ES-I3 (cell line): ENCODE measurements around the gene METTL26.
"Not testable (repeated sequence)": the region's sequence is repeated elsewhere in the genome, so short reads cannot be mapped to it uniquely, and the experiment has no call there.

ENCODE experiments used
- H3K36me3 ChIP-seq: 2 replicates; pipeline ENCODE4 v1.6.1; 2013; ENCODE audit warnings: mild to moderate bottlenecking, low read length, control low read depth, moderate library complexity; ENCODE audit not compliant: insufficient read depth
- H3K4me1 ChIP-seq: 2 replicates; pipeline ENCODE4 v1.6.1; 2013; ENCODE audit warnings: mild to moderate bottlenecking, control low read depth, low read length; ENCODE audit not compliant: insufficient read depth
- H3K9ac ChIP-seq: 2 replicates; pipeline ENCODE4 v1.6.1; 2013; ENCODE audit warnings: low read depth, mild to moderate bottlenecking, low read length, moderate library complexity
- H3K9me3 ChIP-seq: 2 replicates; pipeline ENCODE4 v1.6.1; 2013; ENCODE audit warnings: mild to moderate bottlenecking, low read length, moderate library complexity; ENCODE audit not compliant: control insufficient read depth, insufficient read depth

The METTL26 gene

GRCh38 chr16:598823-599739 lies 37.0 kb downstream of the METTL26 start:
- H3K36me3 ChIP-seq: no peaks in the 10 kb centered on the region
- H3K9me3 ChIP-seq: no peaks in the 10 kb centered on the region
- no peak overlapping the region for H3K9ac ChIP-seq
- no peaks in the 10 kb centered on the region for H3K4me1 ChIP-seq

GRCh38 chr16:597655-598054 lies 38.5 kb downstream of the METTL26 start:
- H3K4me1 ChIP-seq, H3K36me3 ChIP-seq, H3K9me3 ChIP-seq, H3K9ac ChIP-seq: not testable (repeated sequence)

DNA sequence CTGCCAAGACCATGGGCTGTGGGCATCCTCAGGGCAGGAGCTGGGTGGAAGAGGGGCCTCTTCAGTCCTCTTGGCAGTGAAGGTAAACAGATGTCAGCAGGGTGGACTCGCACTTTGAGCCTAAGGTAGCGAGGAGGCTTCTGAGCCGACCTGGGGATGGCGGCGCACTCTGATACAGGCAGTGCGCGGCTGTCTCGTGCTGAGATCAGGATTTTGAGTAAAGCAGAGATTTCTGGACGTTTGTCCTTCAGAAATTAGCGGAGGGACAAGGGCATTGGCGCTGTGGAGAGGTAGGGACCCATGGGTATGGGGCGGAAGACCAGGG lies 39.4 kb downstream of the METTL26 start:
- no peaks in the 10 kb centered on the region for H3K4me1 ChIP-seq
- H3K9me3 ChIP-seq: no peaks in the 10 kb centered on the region
- H3K36me3 ChIP-seq: no peaks in the 10 kb centered on the region
- H3K9ac ChIP-seq: no peak overlapping the region

DNA sequence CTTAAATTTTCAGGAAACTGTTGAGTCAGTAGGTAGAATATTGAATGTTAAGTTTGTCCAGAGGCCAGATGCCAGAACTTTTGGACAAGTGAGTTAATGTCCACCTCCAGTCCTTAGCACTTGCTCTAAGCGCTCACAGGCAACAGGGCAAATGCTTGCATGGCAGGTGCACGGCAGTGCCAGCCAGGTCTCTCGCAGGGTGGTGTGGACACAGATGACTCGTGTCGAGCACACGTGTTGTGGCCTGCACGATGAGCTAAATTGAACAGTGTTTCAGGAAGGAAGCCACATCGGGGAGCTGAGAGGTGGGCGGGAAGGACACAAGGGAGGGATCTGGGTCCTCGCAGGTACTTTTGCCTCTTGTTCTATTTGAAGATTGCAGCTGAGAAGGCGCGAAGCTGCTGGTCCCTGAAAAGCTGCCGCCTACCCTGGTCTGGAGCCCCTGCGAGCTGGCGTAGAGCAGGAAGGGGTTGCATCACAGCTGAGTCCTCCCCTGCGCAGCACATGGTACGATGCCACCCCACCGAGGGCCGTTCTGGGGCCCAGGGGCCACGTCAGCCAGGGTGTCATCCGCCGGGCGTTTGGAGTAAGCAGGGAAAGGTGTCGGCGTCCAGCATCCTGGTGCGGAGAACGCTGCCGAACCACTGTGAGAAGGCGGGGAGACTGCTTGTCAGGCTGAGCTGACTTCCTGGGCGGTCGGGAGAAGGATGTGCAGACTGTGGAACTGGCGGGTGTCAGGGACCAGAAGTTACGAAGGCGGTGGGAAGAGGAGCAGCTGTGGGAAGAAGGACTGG lies 40.0 kb downstream of the METTL26 start:
- H3K9ac ChIP-seq: no peak overlapping the region
- H3K4me1 ChIP-seq: no peaks in the 10 kb centered on the region
- H3K9me3 ChIP-seq: no peaks in the 10 kb centered on the region
- no peaks in the 10 kb centered on the region for H3K36me3 ChIP-seq

DNA sequence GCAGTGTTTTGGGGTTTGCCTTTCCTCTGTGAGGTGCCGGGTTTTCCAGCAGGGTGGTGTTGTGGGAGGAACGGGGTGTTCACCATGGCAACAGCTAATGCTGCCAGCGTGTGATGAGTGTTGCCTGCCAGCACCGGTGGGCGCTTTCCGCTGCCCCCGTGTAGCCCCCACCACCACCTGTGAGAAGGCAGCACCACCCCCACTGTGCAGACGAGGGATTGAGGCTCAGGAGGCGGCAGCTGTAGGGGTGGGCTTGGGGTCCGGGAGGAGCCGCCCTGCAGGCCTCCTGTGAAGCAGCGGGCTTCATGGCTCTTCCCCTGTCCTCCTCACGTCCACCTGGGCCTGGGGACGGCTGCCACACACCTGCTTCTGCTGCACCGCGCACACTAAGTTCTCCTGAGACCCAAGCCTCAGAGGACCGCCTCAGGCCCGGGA lies 41.0 kb downstream of the METTL26 start:
- H3K9me3 ChIP-seq: no peaks in the 10 kb centered on the region
- H3K4me1 ChIP-seq: no peaks in the 10 kb centered on the region
- no peaks in the 10 kb centered on the region for H3K36me3 ChIP-seq
- no peak overlapping the region for H3K9ac ChIP-seq

- Histone ChIP-seq H3K9ac (no peak overlapping the region), H3K36me3 (no peaks in the 10 kb centered on the region), H3K4me1 (no peaks in the 10 kb centered on the region), H3K9me3 (no peaks in the 10 kb centered on the region)
Observed at GRCh38 chr16:593807-594206, 42.3 kb downstream of the METTL26 start.

GRCh38 chr16:593406-593805 lies 42.7 kb downstream of the METTL26 start:
- no peaks in the 10 kb centered on the region for H3K9me3 ChIP-seq
- no peaks in the 10 kb centered on the region for H3K36me3 ChIP-seq
- H3K4me1 ChIP-seq: no peaks in the 10 kb centered on the region
- H3K9ac ChIP-seq: no peak overlapping the region

- no peaks in the 10 kb centered on the region; the same call in 1 of the 2 replicates for H3K36me3 ChIP-seq
- H3K9me3 ChIP-seq: no peaks in the 10 kb centered on the region
- H3K4me1 ChIP-seq: no peaks in the 10 kb centered on the region
- H3K9ac ChIP-seq: no peak overlapping the region
Observed at GRCh38 chr16:592518-593306, 43.4 kb downstream of the METTL26 start.

- Histone ChIP-seq H3K9me3 (no peaks in the 10 kb centered on the region), H3K4me1 (no peaks in the 10 kb centered on the region), H3K36me3 (no peaks in the 10 kb centered on the region; the same call in 1 of the 2 replicates), H3K9ac (no peak overlapping the region)
Observed at GRCh38 chr16:591892-592517, 44.1 kb downstream of the METTL26 start.

GRCh38 chr16:591231-591630 lies 44.9 kb downstream of the METTL26 start:
- Histone ChIP-seq H3K4me1 (no peaks in the 10 kb centered on the region), H3K36me3 (no peaks in the 10 kb centered on the region; the same call in 1 of the 2 replicates), H3K9ac (no peak overlapping the region), H3K9me3 (no peaks in the 10 kb centered on the region)

DNA sequence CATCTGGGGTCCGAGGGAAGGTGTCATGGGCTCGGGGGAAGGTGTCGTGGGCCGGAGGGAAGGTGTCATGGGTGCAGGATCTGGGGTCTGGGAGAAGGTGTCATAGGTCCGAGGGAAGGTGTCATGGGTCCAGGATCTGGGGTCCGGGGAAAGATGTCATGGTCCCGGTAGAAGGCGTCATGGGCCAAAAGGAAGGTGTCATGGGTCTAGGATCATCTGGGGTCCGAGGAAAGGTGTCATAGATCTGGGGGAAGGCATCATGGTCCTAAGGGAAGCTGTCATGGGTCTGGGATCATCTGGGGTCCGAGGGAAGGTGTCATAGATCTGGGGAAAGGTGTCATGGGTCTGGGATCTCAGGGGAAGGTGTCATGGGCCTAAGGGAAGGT lies 45.3 kb downstream of the METTL26 start:
- H3K9me3 ChIP-seq: no peaks in the 10 kb centered on the region
- peak overlapping the region; percentile 71; the same call in 1 of the 2 replicates for H3K9ac ChIP-seq
- H3K4me1 ChIP-seq: no peaks in the 10 kb centered on the region
- no peaks in the 10 kb centered on the region; the same call in 1 of the 2 replicates for H3K36me3 ChIP-seq

GRCh38 chr16:590188-590814 lies 45.8 kb downstream of the METTL26 start:
- peak overlapping the region; percentile 71 for H3K9ac ChIP-seq
- no peaks in the 10 kb centered on the region for H3K9me3 ChIP-seq
- H3K36me3 ChIP-seq: no peaks in the 10 kb centered on the region; the same call in 1 of the 2 replicates
- H3K4me1 ChIP-seq: no peaks in the 10 kb centered on the region

GRCh38 chr16:589658-590187 lies 46.4 kb downstream of the METTL26 start, which contains the start of gene RAB40C:
RAB40C (plus strand) TSS chr16:590066; CDS start chr16:590292, 226 bp downstream.
- Histone ChIP-seq H3K36me3 (no peaks in the 10 kb centered on the region; the same call in 1 of the 2 replicates), H3K4me1 (no peaks in the 10 kb centered on the region), H3K9me3 (no peaks in the 10 kb centered on the region), H3K9ac (peak within 1 kb of the TSS; percentile 99)
